GM21786 (cell line): ENCODE results near the gene VDAC1.

Experiments
- ATAC-seq: cut with Tn5 transposase; IDR thresholded peaks from one replicate; pipeline ENCODE4 v1.9.1; 2021; ENCODE audit not compliant: unreplicated experiment

Gene VDAC1

DNA sequence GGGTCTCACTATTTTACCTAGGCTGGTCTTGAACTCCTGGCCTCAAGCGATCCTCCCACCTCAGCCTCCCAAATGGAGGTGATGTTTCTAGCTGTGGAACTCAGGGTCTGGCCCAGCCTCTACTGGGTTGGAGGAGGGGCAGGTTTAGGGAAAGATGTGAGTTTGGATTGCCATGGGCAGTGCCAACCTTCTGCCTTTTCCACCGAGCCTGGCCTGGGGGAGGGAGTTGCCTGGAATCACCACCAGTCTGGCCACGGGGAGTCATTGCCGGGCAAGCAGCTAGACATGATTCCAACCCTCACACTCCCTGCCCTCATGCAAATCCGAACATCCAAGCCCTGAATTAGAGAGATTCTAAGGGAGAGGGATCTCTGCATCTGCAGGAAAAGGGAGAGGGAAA, 21.0 kb upstream of the VDAC1 start:
- no peak for ATAC-seq

DNA sequence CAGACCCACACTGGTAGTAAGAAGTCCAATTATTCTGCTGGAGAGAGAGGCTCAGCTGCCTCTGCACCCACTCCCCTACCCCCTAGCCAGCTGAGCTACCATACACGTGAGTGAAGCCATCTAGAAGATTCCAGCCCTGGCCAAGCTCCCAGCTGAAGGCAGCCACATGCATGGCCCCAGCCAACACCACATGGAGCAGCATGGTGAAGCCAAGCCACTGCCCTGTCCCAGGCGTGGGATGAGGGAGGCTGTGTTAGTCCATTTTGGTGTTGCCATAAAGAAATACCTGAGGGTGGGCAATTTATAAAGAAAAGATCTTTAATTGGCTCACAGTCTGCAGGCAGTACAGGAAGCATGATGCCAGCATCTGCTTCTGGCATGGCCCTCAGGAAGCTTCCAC, 20.0 kb upstream of the VDAC1 start:
- no peak for ATAC-seq

DNA sequence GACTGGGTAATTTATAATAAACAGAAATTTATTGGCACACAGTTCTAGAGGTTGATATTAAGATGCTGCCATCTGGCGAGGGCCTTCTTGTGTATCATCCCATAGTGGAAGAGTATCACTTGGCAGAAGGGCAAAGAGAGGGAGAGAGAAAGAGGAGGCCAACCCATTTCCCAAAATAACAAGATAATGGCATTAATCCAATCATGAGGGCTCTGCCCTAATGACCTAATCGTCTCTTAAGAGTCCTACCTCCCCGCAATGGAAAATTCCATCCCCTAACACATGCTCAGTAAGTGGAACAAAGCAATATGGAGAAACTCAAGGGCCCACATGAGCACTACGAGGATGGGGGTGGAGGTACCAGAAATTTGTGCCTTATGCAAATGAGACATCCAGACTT, 17.6 kb upstream of the VDAC1 start:
- no peak for ATAC-seq

DNA sequence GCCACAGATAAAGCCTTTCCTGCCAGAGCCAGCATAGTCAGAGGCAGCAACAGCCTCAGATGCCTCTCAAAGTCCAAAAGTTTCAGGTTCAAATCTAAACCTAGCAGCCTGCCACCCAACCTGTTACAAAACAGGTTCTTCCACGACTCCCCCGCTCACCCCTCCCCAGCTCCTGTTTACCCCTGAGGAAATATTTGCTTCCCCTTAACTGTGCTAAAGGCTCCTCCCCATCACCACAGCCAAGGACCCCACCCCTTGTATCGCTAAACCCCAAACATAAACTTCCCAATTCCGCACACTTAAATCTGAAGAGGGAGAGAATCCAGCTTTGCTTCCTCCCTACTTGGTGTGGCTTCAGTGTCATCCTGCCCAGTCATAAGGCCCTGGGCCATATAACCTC, 15.4 kb upstream of the VDAC1 start:
- ATAC-seq: no peak

DNA sequence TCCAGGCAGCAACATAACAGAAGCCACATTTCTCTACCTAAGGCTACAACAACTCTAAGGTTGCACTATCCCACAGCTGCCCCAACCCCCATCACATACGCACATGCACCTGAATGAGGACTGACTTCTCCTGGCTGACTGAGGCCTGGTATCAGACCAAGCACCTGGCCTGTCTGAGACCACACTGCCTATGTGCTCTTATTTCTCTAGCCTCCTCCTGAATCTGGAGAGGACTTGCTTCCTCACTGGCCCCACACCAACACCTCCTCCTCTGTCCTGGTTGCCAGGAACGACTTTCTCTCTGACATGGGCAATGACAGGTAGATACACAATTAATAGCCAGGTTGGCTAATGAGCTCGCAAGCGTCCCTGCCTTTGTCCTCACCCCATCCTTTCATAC, 14.9 kb upstream of the VDAC1 start:
- ATAC-seq: no peak

DNA sequence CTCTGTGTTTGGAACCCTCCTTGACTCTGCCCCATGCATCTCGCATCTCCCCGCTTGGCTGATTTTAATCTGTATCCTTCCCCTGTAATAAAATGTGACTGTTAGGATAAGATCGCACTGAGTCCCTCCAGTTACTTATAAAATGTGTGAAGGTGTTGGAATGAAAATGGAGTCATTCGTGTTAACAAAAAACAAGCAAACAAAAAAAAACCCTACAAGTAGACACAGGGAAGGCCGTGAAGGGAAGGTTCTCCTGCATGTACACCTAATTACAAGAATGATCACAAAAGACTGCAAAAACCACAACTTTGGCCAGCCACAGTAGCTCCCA, 14.2 kb upstream of the VDAC1 start:
- no peak for ATAC-seq

DNA sequence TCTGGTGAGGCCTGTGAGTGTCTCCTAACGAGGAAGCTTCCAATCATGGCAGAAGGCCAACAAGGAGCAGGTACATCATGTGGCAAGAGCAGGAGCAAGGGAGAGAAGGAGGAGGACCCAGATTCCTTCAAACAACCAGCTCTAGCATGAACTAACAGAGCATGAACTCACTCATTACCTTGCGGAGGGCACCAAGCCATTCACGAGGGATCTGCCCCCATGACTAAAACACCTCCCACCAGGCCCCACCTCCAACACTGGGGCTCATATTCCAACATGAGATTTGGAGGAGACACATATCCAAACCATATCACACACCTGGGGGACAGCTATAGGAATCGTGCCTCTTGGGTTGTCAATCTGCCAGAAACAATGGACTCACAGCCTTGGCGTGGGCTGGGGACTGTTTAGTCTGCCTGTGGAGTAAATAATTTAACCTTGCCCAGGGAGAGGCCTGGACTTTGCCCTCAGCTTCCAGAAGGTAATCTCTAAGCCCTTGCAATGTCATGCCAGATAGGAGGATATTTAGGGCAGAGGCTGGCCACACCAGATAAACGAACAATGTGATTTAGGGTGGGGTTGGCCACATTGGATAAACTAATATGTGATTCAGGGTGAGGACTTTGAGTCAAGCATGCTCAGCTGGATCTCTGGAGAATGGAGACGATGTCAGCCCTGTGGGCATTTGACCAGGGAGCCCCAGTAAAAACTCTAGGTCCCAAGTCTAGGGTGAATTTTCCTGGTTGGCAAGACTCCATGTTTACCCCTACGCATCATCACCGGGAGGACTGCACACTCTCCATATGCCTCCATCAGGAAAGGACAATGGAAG, 13.6 kb upstream of the VDAC1 start:
- ATAC-seq: no peak

DNA sequence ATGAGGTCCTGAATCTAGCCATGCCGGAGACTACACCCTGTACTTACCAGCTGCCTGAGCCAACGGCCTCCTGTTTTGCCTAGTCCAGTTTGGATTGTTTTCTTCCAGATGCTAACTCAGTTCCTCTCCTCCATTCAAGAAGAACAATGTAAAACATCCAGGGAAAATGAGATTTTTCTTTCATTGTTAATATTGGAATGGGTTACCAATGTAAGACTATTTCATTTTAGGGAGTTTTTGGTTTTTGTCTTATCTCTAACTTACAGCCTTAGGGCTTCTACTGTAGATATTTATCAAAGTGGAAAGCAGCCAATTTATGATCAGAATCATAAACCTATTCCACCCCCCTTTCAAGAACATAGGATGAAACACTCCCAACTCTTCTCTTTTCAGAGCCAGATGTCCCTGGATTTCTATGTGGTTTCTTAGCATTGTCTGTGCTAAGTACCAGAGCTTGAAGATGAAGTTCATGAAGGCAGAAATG, 3.5 kb upstream of the VDAC1 start:
- ATAC-seq: no peak

DNA sequence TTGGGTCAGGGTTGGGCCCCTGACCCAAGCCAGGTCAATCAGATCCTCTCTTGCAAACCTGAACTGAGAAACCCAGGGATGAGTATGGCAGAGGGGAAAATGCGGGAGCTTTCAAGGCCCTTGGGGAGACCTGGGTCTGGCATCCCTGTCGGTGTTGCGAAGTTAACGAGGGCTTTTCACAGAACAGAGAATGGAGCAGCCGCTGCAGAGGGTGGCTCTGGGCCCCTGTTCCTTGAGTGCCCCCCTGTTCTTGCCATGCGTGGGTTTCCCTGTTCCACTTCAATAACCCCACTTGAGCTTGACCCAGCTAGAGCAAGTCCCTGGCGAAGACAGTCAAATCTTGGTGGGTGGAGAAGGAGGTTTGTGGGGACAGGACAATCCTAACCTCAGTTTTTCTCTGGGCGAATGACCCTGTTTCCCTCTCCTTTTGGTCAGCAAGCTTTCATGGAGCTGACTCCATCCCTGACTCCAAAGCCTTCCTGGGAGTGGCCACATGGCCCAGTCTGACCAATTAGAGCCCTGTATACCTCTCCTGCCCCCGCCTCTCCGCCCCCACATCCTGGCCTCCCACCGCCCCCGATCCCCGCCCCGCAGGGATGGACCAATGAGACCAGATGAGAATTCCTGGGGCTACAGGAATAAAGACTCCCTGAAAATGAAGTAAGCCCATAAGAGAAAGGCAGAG, 2.9 kb upstream of the VDAC1 start:
- ATAC-seq: no peak

DNA sequence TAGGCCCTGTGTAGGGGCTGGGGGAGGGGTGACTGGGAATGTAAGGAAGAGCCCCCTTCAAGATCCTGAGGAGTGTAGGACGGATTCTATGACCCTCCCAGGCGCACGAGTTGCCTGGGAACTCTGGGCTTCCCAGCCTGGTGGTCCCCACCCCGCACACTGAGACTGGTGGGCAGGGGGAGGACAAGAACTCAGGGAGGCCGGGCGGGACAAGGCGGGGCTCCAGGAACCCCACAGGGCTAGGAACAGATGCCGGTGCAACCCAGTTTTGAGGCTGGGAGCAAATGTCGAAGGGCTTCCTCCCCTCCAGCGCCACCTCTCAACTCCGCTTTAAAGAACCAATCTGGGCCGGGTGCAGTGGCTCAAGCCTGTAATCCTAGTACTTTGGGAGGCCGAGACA, 1.3 kb upstream of the VDAC1 start:
- ATAC-seq: no peak

DNA sequence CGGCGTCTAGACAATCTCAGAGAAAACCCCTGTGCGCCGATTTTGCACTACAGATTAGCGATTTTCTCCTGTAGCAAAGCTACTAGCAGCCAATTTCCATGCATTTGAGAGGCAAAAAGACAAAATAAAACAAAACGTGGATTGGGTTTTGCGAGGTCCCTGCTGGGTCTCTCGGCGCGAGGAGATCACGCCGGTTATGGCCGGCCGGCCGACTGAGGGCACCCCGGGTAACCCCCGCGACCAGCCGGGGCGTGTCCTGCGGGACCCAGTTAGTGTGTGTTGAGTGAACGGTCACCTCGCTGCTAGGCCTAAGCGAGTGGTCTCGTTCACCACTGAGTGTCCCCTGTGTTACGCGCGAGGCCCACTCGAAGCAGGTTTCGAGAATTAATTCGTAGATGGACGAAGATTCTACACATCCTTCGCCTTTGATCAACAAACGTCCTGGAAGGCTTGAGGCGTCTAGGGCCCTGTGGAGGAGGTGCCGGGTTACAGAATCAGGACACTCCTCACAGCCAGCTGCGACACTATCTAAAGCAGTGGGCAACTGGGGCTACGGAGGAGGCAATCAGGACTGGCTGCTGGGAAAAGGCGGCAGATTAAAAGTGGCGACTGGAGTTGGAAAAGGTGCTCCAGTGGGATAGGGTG, 764 bp upstream of the VDAC1 start:
- ATAC-seq: no peak

DNA sequence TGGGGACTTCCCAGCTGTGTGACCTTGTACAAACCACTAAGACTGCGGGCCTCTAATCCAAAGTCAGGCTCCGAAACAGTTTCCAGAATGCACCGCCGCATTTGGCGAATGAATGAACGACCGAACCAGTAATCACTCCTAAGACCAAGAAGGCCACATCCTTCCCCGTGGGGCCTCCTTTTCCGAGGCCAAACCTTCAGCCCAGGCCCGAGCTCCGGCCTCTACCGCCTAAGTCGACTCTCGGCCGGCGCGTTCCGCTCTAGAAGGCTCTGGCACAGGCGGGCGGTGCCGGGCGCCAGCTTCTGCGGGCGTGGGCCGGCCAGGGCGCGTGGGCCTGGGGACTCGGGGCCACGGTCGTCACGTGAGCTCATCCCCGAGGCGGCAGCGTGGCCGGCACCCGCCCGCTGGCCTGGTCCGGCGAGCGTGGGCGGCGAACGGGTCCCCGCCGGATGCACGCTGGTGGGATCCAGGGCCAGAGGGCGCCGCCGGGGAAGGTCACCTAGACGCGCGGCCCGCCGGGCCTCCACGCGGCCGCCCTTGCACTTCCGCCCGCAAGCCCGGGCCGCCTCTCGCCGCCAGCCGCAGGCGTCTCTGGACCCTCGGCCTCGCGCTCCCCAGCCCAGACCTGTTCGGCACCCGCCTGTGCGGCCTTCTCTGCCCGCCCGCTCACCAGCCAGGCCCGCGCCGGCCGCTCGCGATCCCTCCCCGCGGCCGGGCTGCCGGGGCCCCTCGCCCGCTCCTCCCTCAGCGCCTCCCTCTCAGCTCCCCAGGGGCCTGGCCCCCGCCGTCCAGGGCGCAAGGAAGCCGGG, 754 bp downstream of the VDAC1 start:
- ATAC-seq: peak; percentile 25

DNA sequence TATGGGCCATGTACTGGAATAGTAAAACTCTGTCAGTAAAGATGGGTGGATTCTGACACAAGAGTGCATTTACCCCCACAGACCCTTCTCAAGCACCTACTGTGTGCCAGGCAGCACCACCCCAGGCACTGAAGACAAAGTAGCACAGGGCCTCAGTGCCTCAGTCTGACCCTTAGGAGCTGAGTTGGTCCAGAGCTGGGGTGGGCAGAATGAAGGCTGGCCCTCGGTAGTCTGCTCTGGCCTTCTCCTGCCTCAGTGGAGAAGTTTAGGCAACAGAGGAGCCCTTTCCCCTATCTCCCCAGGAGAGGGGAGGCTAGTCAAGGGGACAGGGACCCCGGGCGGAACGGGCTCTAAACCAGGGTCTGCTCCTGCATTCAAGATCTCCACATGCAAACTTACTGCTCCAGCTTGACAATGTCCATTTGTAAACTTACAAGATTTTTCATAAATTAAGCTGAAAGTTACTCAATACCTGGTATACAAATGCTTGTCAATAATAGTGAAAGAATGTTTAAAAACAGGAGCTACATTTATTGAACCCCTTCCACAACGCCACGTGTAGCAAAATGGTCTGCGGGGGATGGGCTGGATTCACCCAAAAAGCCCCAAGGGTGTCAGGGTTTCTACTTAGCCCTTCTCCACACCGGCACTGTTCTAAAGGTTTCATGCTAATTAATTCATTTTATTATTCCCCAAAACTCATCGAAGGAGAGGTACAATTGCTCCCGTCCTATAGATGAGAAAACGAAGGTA, 1.5 kb downstream of the VDAC1 start:
- no peak for ATAC-seq

DNA sequence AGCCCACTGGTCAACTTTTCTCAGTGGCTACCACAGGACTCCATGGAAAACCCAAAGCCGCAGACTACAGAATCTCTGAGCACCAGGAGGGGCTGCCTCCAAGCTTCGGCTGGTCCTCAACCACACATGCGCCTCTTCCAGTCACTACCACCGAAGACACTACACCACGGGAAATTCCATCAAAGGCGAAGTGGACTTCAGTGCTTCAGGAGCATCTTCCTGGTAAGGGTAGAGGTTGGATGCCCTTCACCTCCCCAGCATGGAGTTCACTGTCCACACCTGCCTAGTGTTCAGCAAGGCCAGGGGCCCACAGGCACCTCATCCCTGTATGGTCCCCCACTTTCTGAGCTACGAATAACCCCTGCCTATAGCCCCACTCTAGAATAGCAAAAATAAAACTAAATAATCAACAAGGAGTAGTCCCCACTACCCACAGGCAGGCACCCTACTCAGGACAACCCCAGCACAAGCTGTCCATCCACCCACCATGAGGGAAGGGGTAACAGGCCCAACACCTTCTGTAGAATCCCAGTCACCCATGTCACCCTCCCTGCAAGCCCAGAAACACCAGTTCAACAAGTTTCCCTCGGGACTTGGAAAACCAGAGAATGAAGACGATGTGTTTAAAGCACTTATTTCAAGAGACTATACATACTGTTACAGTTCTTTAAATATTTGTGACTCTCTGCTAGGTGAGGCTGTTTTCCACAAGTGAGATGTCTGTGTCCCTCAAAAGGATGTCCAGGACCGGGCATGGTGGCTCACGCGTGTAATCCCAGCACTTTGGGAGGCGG, 2.6 kb downstream of the VDAC1 start:
- no peak for ATAC-seq

DNA sequence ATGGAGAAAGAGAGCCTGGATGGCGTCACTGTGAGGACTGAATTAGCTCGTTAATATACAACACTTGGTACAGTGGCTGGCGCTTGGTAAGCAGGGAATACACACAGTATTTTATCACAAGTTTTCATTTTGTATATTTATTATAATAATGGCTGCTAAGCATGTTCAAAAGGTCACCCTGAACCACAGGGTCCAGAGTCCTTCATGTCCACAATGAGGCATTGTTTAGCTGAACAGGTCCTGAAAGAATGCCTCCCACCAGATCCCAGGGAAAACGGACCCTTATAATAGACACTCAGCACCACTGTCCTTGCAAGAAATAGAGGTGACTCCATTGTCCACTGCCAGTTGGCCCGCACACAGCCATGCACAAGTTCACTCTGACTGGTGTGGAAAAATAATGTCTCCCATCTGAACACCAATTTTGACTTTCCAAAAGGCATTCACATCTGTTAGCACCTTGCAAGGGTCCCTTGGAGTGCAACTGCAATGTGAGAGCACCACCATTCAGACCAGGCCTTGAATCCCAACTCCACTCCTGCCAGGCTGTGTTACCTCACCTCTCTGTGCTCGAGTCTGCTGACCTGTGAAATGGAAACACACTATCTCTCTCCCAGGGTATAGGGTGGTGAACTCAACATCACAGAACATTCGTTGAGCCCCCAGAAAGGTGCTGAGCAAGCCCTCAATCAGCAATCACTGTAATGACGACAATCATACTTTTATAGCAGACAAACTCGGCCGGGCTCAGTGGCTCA, 3.9 kb downstream of the VDAC1 start:
- ATAC-seq: no peak

DNA sequence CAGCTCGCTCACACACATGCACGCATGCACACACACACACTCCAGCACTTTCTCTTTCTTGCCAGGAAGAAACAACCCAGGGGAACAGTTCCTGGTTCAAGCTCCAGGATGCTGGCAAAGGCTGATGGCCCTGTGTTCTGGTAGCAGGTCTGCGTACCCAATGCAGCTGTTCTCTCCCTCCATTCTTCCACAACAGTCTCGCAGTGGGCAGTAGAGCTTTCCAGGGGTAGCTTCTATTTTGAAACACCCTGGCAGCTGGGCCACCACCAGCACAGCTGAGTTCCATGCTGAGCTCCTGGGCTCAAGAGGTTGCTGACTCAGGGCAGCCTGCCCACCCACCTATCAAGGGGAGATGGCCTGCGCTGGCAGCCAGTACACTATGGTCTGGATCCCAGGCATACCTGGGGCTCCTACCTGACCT, 4.7 kb downstream of the VDAC1 start:
- ATAC-seq: no peak

DNA sequence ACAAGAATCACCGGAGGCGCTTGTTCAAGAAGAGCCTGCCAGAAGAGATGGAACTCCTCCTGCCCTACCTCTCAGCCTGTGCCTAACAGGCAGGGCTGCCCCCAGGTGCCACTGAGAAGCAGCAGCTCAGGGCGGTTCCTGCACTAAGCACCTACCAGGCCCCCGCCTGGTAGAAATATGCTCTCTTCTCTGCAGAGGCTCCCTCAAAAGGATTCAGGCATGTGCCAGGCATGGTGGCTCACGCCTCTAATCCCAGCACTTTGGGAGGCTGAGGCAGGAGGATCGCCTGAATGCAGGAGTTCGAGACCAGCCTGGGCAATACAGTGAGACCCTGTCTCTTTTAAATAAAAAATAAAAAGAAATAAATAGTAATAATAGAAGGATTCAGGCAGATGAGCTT, 6.0 kb downstream of the VDAC1 start:
- no peak for ATAC-seq

DNA sequence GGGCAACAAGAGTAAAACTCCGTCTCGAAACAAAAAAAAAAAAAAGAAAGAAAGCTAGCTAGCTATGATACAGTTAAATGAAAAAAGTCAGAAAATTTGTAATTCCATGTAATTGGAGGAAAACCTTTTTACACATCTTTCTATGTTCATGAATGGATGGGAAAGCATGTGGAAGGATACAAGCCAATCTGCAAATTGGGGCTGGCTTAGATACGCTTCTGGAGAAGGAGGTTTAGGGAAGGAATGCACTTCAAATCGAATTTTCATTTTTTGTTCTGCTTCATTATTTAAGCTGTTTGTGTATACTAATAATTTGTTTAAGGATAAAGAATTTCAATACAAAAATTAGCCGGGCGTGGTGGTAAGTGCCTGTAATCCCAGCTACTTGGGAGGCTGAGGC, 6.7 kb downstream of the VDAC1 start:
- ATAC-seq: no peak

DNA sequence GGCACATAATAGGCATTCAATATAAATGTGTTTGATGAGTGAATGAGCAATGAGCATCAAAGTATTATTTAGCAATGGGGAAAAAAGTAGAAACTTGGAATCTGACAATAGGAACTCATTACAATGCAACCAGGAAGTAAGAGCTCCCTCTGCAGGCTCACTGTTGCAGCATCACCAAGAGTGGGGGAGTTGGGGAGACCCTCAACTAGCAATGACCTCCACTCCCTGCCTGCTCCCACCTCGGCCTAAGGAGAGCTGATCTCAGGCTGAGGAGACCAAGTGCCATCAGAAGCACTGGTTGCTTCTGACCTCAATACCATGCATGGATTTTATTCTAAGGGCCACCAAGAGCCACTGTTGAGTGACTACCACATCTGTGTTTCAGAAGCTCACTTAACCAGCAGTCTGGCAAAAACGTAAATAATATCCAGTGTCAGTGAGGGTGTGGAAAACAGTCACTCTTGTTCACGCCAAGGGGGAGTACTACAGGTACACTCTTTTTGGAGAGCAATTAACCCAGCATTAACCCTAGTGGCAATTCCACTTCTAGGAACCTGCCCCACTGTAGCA, 8.0 kb downstream of the VDAC1 start:
- ATAC-seq: no peak
